Astrocyte of the cerebellum (primary cell): ENCODE measurements around the gene AKR7A3.
"Not testable (repeated sequence)": the region's sequence is repeated elsewhere in the genome, so short reads cannot be mapped to it uniquely, and the experiment has no call there.

ENCODE experiments used
- DNase-seq: peaks from one replicate; pipeline ENCODE4 v3.0.0-alpha.2; 2011; ENCODE audit warnings: low read depth
- H3K4me3 ChIP-seq: 2 replicates; pipeline ENCODE4 v1.5.1; 2011; ENCODE audit warnings: mild to moderate bottlenecking, low read depth, low read length, moderate library complexity
- CTCF ChIP-seq: IDR thresholded peaks from 2 replicates; pipeline ENCODE4 v1.5.1; 2012; ENCODE audit warnings: low read length, low read depth, moderate library complexity, mild to moderate bottlenecking; ENCODE audit errors: missing control alignments
- in situ Hi-C: cut with HindIII; loops from 2 replicates; pipeline ENCODE4 v1.10.0; 2017; ENCODE audit warnings: low sequenced_read_pairs

Gene AKR7A3

GRCh38 chr1:19294638-19295037, 6.1 kb upstream of the AKR7A3 start:
- H3K4me3 ChIP-seq = no peak overlapping the region
- in situ Hi-C loops = no loop called here
- no peak for DNase-seq
- TF ChIP-seq CTCF = no peak

GRCh38 chr1:19289244-19289643, 674 bp upstream of the AKR7A3 start:
- TF ChIP-seq CTCF = no peak
- DNase-seq = no peak
- peak overlapping the region; percentile 37 for H3K4me3 ChIP-seq
- in situ Hi-C loops = no loop called here

GRCh38 chr1:19287436-19288185, 959 bp downstream of the AKR7A3 start:
- DNase-seq = no peak
- H3K4me3 ChIP-seq = no peak overlapping the region
- no peak for TF ChIP-seq CTCF
- in situ Hi-C loops = no loop called here

- in situ Hi-C loops, H3K4me3 ChIP-seq, DNase-seq: not testable (repeated sequence)
Measured at GRCh38 chr1:19285807-19286206, 2.8 kb downstream of the AKR7A3 start.

- DNase-seq, in situ Hi-C loops: not testable (repeated sequence)
Measured at GRCh38 chr1:19285366-19285765, 3.2 kb downstream of the AKR7A3 start.

GRCh38 chr1:19284881-19285280, 3.7 kb downstream of the AKR7A3 start:
- TF ChIP-seq CTCF = no peak
- no peak for DNase-seq
- in situ Hi-C loops = no loop called here
- H3K4me3 ChIP-seq = no peak overlapping the region

More at GRCh38 chr1:19285366-19285765, 3.2 kb downstream of the AKR7A3 start:
- H3K4me3 ChIP-seq = not testable (repeated sequence)

- DNase-seq = no peak
- no peak overlapping the region for H3K4me3 ChIP-seq
- no peak for TF ChIP-seq CTCF
- in situ Hi-C loops = no loop called here
Measured at GRCh38 chr1:19283891-19284290, 4.7 kb downstream of the AKR7A3 start.

GRCh38 chr1:19274636-19275035, 13.9 kb downstream of the AKR7A3 start:
- TF ChIP-seq CTCF = no peak
- in situ Hi-C loops = no loop called here
- DNase-seq = no peak
- no peak overlapping the region for H3K4me3 ChIP-seq

GRCh38 chr1:19273844-19274531, 14.6 kb downstream of the AKR7A3 start:
- in situ Hi-C loops, DNase-seq, H3K4me3 ChIP-seq: not testable (repeated sequence)
